HG03196 (cell line): ENCODE data around the gene FAM181A.

Source experiments
- ATAC-seq: cut with Tn5 transposase; IDR thresholded peaks from one replicate; pipeline ENCODE4 v1.9.1; 2021; ENCODE audit not compliant: unreplicated experiment

FAM181A gene

DNA sequence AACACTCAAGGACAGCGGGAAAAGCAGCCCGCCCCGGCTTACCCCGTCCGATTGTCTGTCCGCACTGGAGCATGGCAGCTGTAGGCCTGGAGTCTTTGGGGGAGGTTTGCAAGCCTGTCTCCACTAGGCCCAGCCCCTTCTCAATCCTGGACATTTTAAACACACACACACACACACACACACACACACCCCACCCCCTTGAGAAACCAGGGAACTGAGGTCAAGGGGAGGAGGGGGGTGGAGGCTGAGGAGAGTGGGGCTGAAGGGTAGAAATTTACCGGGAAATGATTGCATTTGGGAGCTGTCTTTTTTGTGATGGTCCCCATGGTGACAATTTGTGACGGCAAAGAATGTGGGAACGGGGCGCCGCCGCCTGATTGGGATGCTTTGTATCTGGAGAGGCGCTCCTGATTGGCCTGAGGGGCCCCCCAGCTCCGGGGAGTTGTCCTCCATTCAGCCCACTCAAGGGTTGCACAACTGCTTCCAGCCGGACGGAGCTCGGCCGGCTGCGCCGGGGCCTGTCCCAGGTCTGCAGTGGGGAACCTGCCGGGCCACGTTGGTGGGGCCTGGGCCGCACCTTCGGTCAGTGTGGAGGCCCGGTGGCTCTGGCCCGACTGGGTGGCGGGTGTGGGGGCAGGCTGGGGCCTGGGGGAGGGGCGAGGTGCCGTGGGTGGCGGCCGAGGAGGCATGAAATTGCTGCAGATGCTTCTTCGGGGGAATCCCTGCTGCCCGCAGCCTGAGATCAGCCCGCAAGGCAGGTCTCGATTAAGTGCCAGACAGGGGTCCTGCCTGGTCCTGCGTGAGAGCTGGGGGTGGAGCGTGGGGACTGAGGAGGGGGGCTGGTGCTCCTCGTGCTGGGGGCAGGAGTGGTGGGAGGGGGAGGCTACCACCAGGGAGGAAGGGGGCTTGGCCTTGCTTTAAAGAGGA lies at the start of gene FAM181A:
Gene FAM181A, plus strand, starts transcription at position 472 of the 927 bp plus-strand sequence. CDS start 942 bp downstream, outside the sequence.
- no peak for ATAC-seq

DNA sequence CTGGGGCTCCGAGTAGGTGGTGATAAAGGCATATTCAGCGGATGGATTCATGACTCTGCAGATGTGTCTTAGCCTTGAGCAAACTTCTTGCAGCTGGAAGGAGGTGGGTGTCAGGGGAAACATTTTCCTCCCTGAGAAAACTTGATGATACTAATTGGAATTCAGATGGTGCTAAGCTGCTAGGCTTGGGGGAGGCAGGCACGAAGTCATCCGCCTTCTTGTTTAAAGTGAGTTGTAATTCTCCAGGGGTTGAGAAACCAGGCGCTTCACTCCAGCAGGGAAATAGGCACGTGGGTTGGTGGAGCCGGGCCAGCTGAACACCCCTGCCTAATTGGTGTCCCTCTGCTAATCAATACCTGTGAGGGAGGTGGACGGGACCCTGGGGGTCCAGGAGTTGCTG lies 48.9 kb upstream of the FAM181A start:
- ATAC-seq, result no peak

GRCh38 chr14:93878871-93879270 lies 48.3 kb upstream of the FAM181A start:
- no peak for ATAC-seq

GRCh38 chr14:93879362-93879983 lies 47.7 kb upstream of the FAM181A start:
- ATAC-seq, result no peak

DNA sequence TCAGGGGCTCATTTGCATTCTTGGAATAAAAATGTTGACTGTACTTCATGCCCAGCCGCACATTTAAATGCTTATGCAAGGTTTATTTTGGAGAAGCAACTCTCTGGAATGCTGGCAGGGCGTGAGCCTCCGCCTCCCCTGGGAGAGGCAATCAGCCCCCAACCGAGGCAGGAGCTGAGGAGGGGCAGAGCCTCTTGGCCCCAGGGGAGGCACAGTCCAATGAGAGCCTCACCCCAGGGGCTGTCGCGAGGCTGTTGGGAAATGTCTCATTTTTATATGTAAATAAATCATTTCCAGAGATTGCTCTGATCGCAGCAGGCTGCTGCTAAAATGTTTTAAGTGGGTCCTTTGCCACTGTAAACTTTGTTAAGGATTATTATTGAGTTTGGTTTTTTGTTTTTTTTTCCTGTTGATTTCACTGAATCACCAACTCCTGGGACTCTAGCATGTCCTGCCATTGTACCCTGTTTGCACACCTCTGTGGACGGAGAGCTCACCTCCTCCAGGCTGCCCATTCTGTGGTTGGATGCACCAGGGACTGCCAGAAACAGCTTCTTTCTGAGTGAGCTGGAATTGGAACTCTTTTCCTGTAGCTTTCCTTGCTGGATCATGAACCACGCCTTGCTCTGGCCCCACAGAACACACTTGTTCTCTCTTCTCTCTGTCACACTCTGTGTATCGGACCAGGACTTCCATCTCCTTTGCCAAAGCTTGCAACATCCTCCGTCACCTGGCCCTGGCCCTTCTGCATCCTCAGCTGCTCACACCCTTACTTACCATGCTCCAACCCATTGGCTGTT lies 46.9 kb upstream of the FAM181A start:
- no peak for ATAC-seq

DNA sequence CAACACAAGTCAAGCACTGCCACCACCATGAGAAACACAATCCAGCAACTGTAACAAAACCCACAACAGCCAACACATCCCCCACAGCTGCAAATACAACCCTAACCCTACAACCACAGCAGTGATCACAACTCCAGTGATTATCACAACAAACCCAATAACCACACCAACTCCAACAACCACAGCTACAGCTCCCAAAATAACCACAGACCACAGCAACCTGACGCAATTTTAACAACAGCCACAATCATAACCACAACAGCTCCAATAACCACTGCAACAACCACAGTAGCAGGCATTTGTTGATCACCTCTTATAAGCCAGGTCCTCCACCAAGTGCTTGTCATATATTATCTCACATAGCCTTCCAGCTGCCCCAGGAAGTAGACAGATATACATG lies 42.2 kb upstream of the FAM181A start:
- ATAC-seq, result no peak

DNA sequence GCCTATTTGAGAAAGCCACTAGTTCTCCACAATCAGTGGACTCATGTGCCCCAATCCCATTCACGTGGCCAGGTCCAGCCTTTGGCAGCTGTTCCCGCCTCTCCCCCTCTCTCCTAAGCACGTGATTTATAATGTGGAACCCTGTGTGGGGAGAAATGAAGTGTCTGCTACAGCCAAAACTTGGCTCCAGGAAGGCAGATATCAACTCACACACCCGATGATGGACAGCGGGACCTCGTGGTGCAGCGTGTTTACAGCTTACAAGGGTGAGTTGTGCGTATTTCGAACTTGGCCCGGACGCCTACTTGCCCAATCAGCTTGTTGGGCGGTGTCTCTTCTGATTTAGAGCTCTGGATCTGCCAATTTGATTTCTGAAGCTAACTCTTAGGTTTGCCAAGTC lies 38.1 kb upstream of the FAM181A start:
- no peak for ATAC-seq

DNA sequence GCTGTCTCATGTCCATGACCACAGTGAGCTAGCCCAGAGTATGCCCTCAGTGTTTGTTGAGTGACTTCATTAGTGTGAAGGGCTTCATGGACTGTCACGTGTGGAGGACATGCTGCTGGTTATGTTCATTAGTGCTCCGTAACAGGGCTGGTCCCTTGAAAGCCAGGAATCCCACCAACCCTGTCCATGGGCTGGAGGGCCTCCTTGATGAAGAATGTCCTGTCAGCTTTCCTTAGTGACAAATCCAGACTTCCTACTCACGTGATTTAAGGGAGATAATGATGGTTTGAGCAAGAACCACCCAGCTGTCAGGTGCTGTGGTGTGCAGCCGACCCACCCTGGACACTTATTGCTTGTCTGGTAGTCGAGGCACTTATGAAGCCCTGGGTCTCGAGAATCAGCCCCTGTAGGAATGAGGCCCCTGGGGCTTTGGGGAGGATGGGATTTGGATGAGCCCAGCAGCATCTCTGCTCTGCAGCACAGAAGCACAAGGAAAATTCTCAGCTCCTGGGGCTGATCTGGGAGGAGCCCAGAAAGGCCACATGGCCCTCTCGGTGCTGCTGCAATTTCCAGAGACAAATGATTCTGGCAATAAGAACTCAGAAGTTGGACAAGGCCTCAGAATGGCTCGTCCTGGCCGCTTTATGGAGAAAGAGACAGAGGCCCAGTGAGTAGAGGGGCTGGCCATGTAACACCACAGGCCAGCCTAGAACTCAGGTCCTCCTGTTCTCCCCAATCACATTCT lies 37.2 kb upstream of the FAM181A start:
- ATAC-seq, result no peak

DNA sequence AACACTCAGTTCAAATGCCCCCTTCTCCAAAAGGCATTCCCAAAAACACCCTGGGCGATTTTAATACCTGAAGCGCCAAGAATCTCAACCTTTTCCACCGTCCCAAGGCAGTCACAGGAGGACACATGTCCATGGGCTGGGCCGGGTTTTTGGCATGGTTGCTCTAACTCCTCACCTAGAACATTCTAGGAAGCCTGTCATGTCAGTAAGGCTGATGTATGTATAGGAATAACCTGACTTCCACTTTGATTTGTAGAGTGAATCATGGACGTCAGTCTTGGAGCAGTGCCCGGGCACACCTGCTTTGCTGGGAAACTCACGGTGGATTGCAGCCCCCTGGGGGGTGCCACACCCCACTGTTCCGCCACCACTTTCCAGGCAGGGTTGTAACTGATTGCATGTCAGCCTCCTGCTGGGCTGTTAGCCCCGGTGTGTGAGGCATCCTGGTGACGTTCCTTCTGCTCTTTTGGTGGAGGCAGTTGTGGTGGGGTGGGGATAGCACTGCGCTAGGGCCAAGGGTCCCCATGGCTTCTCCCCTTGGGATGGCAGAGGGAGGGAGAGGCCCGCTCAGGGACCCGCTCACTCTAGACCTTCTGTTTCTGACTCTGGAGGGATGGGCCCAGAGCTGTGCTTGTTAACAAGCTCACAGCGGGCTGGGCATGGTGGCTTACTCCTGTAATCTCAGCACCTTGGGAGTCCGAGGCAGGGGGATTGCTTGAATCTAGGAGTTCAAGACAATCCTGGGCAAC lies 35.2 kb upstream of the FAM181A start:
- no peak for ATAC-seq

GRCh38 chr14:93892505-93892839 lies 34.7 kb upstream of the FAM181A start:
- no peak for ATAC-seq

DNA sequence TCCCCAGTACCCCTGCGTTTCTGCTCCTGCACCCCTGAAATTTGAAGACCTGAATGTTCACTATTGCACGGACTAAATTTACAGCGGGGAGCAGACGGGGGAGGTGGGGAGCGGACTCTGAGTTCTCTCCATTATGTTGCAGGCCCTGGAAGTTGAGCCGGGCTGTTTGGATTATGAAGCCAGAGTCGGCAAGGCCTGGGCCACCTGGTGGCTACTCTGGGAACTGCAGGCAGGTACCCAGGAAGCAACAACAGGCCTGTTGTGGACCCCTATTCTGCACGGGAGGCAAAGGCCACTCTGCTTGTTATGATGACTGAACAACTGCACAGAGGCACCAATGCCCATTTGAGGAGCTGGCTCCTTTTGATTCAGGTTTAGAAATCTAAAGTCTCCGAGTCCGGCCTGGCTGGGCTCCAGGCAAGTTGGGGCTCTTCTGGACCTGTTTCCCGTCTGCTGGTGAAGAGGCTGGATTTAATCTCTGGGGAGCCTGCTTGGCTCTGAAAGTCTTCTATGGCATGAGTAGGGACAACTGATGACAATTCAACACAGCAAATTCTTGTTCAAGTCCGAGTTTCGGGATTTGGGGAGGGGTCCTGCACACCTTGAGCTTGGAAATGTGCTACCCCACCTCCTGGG lies 34.1 kb upstream of the FAM181A start:
- ATAC-seq, result no peak

DNA sequence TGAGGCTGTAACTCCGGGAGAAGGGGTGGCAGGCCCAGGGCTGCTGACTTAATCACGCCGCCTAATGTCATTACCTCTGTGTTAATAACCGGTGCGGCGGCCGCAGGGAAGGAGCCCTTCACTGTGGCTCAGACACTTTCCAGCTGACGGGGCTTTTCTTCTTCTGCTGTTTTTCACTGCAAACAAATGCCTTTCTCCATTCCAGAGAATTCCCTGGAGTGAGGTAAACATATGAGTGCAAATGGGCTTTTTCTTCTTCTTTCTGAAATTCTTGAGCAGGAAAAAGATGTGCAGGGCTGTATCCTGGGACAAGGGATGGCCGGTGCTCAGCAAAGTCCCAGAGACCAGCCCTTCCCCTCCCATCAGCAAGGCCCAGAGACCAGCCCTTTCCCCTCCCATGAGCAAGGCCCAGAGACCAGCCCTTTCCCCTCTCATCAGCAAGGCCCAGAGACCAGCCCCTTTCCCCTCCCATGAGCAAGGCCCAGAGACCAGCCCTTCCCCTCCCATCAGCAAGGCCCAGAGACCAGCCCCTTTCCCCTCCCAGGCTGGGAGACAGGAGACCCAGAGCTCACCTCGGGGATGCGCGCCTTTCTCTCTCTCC lies 33.4 kb upstream of the FAM181A start:
- ATAC-seq, result no peak

GRCh38 chr14:93895023-93895604 lies 32.0 kb upstream of the FAM181A start:
- ATAC-seq, result no peak

- no peak for ATAC-seq
Measured at GRCh38 chr14:93897476-93897845, 29.7 kb upstream of the FAM181A start.

DNA sequence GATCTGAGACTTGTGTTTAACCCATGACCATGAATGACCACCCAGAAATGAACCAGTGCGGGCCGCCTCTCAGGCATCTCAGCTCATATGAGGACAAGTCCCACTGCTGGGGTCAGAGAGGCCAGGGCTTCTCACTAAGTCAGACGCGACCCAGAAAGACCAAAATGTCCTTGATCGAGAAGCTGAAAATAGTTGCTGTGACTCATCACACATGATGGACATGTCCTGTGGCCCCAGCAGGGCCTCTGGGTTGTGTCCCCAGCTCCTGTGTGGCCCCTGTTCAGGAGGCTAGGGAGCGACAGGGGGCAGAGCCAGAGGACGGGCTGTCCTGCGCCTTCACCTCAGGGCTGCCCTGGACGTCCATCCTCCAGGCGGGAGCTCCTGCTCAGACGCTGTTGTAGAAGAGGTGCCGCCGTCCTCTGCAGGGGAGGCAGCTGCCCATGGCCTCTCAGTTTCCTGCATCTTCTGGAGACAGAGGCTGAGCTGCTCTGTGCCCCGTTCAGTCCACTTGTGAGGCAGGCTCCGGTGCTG lies 29.0 kb upstream of the FAM181A start:
- no peak for ATAC-seq

- no peak for ATAC-seq
Measured at GRCh38 chr14:93898731-93899130, 28.4 kb upstream of the FAM181A start.

DNA sequence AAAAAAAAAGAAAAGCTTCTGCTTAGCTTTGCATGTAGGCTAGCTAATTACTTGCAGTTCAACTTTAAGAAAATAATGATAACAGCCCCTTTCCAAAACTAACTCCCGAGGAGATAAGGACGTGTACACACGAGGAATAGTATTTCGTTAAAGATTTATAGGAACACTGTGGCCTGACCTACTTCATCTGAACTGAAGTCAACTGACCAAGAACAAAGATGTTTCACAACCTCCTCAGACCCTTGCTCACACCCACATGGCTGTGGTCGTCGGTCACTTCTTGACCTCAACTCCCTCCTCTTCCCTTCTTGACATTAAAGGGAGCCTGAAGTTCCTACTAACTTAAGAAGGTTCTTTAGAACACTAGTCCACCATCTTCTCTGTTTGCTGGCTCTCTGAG lies 25.3 kb upstream of the FAM181A start:
- no peak for ATAC-seq

- no peak for ATAC-seq
Measured at GRCh38 chr14:93902619-93903307, 24.4 kb upstream of the FAM181A start.
